GM18511 (cell line): ENCODE data around the gene FAM193B.
A peak's percentile ranks its signal among the peaks of the same experiment; 100 is the strongest.

Experiments
- ATAC-seq: cut with Tn5 transposase; IDR thresholded peaks from one replicate; pipeline ENCODE4 v1.9.1; 2021; ENCODE audit warnings: mild to moderate bottlenecking, moderate library complexity; ENCODE audit not compliant: unreplicated experiment

FAM193B gene

DNA sequence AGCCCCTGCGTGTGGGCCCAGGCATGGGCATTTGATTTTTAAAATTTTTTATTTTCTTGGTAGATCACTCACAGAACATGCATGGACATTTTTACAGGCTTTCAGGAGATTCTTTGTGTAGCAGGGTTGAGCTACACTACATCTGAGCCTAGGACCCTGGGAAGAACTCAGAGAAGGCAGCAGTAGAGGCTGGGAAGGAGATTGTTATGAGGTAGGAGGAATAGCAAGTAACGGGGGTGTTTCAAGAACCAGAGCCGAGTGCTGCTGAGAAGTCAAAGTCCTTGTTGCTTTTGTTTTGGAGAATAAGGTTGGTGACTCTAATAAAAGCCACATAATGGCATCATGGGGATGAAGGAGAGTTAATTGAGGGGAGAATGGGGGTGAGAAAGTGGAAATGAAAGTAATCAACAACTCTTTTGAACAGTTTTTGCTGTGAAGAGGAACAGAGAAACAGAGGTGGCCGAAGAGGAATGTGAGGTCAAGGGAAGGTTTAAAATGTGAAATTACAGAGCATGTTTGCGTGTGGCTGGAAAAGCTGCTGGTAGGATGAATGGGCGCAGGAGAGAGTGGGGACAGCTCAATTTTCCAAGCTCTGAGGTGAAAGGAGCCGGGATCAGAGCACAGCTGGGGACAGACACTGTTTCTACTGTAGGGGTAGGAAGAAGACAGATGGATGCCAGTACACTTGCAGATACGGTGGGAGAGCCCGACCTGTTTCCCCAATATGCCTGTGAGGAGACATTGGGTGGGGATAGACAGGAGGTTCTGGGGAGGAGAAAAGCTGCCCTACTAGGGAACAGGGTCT lies 52.3 kb downstream of the FAM193B start:
- ATAC-seq, result peak; percentile 38

DNA sequence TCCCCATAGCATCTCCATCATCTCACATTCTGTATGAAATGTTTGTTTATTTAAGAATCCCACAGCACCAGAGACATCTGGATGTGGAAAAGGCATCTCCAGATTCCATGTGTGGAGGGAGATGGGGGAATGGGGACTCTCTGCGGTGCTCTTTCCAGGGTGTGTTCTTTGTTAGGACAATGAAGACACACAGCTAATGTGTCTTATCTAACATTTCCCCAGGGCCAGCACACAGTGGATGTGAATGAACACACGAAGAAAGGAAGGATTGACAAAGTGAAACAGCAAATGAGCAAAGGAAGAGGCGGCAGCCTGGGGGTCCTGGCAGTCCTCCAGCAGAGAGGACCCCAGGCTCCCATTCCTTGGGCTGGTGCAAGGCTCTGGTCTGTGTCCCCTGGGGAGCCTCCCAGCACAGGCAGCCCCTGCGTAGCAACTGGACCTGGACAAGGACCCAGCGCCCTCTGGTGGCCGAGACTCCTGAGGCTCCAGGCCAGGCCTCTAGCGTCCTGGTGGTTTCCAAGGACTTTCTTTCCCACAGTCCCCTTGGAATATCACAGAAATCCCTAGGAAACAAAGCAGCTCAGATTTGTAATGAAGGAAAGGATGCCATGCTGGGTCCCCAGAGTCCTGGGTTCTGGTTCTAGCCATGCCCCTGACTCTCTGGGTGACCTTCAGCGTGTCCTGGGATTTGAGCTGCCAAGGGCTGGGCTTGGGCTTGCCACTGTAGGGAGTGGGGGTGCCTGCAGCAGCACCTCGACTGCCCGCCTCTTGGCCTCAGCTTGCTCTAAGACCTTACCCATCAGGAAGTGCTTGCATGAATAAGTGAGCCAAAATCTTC lies 53.5 kb downstream of the FAM193B start:
- ATAC-seq, result peak; percentile 28

DNA sequence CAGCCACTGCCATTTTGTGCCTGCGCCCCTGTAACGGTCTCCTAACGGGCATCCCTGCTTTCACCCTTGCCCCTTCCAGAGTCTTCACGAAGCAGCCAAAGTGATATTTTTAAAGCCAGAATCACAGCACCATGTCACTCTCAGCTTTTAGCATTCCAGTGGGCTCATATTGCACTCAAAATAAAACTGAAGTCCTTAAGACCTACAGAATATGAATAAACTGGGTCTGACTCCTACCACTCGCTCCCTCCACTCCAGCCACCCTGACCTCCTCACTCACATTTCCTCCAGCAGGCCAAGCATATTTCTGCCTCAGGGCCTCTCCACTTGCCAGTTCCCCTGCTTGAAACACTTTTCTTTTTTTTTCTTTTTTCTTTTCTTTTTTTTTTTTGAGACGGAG lies 54.5 kb downstream of the FAM193B start:
- ATAC-seq, result no peak

DNA sequence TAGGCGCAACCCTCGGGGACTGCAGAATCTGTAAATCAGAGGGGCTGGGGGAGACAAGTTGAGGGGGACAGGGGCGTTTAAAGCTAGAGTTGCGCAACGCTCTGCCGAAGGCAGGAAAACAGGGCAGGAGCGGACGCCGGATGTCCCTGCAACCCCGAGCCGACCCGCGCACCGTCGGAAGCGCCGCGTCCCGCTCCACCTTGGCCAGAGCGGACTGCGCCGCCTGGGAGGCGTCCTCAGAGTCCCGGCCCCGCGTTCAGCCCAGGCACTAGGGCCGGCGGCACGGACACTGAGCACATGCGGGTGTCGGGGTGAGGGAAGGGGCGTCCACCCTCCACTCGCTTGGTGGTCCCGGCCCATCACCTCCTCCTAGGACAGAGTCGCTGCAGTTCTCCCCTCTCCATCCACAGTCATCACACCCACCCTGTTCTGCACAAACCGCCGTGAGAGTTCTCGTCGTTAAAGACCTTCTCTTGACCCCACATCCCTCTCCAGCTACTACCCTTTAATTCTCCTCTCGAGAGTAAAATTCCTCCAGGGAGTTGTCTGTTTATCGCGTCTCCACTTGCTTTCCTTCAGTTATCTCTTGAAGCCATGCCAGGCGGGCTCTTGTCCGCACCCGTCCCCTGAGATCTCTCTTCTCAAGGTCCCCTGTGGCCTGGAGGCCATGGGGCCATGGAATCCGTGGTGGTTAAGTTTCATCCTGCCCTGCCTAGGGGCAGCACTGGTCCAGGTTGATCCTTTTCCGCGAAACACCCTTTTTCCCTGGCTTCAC lies 56.2 kb downstream of the FAM193B start:
- ATAC-seq, result no peak

DNA sequence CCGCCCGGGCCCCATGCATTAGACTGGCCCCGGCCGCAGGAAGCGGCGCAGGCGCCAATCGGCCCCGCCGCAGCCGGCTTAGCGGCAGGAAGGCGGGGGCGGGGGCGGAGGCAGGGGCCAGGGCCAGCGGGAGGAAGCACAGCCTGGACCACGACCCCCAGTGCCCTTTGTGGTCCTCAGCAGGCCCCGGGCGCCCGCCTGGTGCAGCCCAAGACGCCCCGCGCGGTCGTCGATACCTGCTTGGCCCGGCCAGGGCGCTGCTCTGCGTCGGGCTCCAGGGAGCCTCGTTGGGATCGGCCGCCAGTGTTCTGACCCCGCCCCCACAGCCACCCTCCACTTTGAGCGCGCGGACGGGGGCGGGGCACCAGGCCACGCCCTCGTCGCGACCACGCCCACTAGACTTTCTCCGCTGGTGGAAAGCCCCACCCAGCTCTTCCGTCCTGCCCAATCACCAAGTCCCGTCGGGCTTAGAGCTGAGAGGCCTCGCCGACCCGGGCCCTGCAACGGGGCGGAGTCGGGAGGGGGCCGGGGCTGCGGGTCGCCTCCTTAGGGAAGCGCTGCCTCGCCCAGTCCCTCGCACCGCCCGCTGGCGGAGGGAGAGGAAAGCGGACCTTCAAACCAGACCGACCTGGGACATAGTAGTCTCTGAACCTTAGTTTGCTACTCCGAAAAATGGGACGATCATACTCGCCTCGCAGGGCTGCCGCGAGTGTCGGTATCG lies 56.9 kb downstream of the FAM193B start, which contains the start of gene PDLIM7:
TSS of gene PDLIM7 (minus strand) at position 313 of the 721 bp plus-strand sequence. CDS start 1,092 bp downstream, outside the sequence.
- peak; percentile 72 for ATAC-seq

DNA sequence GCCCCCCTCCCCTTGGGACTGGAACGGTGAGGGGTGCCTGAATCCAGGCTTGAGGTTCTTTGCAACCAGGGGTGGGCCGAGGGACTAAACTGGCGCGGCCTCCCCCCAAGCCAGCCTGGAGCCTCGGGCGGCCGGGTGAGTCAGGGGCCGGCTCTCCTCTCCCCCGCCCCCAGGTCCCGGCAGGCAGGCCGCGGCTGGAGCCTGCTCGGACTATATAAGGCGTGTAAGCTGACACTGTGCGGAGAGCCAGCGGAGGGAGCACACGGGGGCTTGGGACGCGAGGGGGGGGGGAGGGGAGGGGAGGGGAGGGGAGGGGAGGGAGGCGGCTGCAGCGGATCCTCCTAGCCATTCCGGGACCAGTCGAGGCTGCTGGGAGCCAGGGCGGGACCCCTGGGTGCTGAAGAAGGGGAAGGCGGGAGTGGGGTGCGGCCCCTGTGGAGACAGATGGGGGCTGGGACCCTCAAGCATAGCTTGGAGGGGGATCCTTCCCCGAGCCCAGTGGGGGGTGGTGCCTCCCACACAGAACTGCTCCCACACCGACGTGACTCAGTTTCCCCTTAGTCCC lies 57.6 kb downstream of the FAM193B start:
- ATAC-seq, result peak; percentile 2

DNA sequence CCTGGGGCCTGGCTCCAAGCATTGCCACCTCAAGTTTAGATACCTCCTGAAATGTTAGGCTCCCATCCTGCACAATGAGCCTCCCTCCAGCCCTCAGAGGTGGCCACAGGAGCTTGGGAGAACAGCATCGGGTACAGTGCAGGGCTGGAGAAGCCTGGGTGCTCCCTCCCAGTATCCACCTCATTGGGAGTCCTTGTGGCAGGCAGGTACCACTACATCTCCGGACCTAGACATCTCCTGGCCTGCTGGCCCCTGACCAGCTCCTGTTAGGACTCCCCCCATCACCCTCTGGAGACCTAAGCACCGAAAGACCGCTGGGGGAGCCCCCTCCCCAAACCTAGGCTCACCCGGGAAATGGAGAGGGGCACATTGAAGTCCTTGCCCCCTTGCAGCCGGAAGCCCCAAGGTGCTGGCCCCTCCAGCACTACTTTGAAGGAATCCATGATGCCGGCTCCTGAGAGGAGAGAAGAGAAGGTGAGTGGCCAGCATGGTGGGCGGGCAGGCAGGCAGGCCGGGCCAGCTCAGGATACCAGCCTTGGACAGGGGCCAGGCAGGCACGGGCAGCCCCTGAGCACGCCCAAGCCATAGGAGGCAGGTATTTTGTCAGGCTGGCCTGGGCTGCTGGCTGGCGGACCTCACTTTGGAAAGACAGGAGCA lies 58.2 kb downstream of the FAM193B start:
- no peak for ATAC-seq

DNA sequence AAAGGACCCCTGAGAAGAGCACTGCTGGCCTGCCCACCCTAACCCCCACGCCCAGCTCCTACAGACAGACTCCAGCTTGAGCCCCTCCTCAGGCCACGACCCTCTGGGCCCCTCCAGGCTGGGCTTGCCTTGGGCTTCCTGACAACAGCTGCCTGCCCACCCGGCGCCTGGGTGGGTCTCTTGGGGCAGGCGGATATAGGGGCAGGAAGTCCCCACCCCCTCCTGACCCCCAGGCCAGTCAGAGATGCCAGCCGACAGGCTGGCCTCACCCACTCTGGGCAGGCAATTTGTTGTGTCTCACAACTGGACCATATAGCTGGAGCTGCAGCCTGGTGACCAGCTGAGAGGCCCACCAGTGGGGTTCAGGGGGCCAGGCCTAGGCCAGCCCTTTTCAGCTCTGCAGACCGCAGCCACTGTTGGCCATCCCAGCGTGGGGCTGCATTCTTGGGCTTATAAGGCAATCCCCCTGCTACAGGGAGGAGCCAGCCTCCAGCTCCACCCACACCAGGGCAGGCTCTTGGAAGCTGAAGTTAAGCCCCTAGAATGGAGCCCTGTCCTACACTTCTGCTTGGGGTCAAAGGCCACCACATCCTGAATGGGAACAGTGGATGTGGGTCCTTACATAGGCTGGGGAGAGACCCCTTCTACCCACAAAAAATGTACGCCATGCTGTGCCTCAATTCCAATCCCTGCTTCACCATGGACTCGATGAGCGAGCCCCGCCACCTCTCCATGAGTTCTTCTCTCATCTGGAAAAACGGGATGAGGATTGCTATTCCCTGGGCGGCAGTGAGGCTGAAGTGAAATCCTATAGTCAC lies 58.9 kb downstream of the FAM193B start:
- ATAC-seq, result no peak

DNA sequence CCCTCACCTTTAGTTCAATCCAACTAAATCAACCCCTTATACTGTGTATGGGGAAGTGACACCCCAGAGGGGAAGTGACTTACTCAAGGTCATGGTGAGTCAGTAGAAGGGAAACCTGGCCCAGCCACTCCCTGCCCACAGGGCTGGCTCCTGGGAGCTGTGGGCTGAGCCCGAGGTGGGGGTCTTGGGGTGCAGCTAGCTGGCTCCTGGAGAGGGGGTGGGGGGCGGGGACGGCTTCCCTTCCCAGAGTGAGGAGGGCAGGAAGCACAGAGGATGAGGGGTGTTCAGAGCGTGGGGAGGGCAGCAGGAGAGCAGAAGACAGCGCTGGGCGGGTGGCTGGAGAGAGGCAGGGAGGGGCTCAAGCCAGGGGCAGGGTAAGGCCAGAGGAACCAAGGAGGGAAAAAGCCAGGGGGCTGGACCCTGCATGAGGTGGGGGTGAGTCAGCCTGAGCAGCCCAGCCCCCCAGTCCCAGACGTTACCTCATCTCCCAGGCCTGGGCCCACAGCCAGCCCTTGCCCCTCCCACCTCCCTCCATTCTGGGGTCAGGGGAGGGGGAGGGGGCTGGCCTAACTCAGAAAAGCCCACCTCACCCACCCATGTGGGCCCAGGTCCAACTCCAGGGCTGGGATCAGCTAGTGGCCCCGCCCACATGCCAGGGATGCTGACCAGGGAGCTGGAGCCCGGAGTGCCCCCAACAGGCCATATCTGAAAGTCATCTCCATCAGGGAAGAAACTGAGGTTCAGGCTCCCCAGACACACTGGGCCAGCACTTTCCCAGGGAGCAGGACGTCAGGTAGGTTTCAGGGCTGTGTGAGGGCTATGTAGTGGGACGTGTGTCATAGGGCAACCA lies 59.8 kb downstream of the FAM193B start:
- no peak for ATAC-seq

DNA sequence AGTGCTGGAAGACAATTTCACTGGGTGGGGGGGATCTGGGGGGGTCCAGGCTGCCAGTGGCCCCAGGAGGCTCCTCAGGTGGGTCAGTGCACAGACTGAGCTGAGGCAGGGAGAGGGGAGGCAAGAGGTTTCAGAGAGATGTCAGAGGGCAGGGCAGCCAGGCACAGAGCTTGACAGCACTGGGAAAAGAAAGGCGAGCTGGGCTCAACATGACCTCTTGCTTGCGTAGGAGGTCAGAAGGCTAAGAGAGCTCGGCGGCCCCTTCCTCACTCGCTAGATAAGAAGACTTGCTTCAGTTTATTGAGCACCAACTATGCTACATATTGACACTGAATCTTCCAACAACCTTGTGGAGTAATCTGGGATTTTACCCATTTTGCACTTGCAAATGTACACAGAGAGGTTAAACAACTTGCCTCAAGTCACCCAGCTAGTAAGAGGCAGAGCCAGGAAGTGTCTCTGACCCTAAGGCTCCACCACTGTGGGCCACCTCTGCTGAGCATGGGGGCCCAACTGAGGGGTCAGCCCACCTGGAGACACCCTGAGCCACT lies 60.5 kb downstream of the FAM193B start:
- no peak for ATAC-seq

DNA sequence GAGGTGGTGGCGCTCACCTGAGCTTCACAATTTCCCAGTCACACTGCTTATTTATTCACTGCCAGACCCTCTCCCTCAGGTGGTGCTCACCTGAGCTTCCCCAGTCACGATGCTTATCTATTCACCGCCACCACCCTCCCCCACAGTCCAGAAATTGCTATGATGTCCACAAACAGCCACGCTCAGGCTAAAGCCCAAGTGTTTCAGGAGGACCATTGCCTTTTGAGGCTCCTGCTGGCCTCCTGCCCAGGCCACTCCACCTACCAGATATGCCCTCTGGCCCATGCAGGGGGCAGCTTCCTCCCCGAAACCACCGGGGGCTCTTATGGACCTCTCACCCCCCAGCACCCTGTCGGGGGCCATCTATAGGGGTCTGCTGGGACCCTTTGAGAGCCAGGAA lies 61.5 kb downstream of the FAM193B start:
- ATAC-seq, result no peak

DNA sequence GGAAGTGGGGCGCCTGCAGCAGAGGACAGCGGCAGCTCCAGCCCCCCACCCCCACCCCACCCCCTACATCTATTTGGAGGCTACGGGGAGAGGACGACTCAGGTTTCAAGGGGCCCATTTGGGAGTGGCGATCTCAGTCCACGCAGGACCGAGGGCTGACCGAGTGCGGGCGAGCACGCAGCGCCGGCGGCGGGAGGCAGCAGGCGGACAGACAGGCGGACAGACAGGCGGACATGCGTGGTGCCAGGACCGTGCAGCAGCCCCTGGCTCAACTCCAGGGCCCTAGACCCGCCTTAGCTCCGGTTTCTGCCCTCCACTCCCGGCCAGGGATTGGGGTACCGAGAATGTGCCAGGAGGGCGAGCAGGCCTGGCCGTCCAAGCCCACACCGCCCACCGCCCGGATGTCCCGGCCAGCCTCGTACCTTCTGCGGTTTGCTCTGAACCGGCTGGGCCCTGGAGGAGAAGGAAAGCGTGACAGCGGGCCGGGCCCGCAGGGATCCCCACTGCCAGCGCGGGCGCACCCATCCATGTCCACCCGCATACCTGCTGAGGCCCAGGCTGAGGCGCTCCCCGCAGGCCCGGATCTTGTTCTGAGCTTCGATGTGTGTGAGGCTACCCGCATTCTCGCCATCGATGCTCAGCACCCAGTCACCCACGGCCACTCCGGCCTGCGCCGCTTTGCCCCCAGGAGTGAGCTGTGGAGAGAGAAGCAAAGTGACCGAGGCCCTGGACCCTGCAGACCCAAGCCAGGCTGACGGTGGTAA lies 62.2 kb downstream of the FAM193B start:
- ATAC-seq, result no peak

DNA sequence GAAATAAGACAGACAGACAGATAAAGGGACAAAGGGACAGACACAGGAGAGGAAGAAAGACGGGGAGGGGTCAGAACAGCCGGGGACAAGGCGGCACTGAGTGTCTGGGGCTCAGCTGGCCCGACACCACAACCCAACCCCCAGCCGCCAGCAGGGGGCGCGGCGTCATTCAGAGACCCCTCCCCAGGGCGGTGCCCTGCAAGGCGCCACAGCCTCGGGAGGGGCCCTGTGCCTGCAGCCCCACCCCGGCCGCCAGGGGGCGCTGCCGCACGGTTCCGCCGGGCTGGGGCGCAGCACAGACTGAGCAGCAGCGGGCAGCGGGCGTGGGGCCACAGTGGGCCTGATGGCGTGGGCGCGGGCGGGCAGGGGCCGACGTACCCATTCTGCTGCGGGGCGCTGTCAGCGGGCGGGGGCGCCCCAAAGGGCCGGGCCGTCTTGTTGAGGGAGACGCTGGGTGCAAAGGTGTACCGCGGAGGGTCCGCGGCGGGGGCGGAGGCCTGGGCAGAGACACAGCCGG lies 62.9 kb downstream of the FAM193B start:
- ATAC-seq, result no peak

DNA sequence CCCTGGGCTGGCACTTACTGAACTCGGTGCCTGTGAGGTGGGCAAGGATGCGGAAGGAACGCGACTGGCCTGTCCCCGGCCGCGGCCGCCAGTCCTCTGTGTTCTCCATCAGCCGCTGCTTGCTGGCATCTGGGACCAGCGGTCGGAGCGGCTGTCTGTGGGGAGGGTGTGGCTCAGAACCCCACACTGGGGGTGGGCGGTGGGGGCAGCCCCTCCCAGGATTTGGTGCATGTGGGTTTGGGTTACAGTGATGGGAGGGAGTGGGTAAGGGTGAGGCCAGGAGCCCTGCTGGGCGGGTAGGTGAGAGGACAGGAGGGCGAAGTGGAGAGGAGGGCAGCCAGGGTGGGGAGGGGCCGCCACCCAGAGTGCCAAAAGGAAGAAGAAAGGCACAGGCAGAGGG lies 63.4 kb downstream of the FAM193B start:
- ATAC-seq, result no peak

DNA sequence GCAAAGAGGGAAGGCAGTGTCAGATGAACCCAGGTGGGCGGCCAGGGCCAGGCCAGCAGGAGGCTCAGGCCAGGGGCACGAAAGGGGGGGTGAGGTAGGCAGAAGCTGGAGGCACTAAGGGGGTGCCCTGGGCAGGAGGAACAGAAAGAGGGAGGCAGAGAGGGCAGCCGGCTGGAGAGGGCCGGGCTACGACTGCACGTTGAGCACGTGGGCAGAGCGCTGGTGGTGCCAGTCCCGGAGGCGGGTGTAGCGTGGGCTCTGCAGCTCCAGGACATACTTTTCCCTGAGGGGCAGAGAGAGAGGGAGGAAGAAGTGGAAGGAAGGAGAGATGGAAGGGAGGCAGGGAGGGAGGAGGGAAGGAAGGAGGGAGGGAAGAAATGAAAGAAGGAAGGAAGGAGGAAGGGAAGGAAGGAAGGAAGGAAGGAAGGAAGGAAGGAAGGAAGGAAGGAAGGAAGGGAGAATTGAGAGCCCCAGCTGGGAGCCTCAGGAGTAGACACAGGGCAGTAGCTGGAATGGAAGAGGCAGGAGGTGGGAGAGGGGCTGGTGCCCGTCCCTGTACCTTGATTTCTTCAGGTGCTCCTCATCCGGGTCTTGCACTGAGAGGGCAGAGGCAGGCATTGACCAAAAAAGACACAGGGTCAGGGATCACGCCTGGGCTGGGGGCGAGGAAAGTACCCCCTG lies 63.9 kb downstream of the FAM193B start:
- no peak for ATAC-seq

DNA sequence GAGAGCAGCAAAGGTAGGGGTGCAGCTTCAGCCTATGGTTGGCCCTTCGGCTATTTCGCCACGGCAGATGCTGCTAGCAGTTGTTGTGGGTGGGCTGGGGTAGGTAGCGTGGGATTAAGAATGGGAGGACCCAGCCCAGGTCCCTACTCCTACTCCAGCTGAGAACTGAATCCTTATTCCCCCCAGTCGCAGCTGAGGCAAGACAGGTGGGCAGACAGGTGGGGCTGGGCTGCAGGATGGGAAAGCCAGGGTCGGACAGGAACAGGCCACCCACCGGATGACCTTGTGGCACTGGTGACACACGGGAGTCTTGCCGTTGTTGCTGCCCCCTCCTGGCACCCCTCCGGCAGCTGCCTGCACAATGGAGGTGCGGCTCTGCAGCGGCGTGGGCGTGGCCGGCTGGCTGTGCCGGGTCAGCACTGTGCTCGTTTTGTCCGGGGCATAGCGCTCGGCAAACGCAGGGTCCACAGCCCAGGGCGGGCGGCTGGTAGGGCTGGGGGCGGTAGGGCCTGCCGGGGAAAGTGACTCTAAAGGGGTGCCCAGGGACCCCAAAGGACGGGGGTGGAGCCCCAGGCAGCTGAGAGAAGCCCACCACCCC lies 65.1 kb downstream of the FAM193B start:
- ATAC-seq, result no peak
